GM12865 (cell line): Measurements from ENCODE around the gene CRYBB1.

Experiments
- DNase-seq: peaks from one replicate; pipeline ENCODE4 v3.0.0; 2010; ENCODE audit warnings: low read depth
- H3K4me3 ChIP-seq: 2 replicates; pipeline ENCODE4 v1.5.1; 2011; ENCODE audit warnings: mild to moderate bottlenecking, low read depth, low read length, control low read depth
- TF ChIP-seq, protein P1 (sequence below): IDR thresholded peaks from 2 replicates; pipeline ENCODE4 v1.5.1; 2011; ENCODE audit warnings: low read length, control low read depth, low read depth, inconsistent platforms; ENCODE audit not compliant: insufficient read depth; ENCODE audit errors: missing control alignments

CRYBB1 gene

DNA sequence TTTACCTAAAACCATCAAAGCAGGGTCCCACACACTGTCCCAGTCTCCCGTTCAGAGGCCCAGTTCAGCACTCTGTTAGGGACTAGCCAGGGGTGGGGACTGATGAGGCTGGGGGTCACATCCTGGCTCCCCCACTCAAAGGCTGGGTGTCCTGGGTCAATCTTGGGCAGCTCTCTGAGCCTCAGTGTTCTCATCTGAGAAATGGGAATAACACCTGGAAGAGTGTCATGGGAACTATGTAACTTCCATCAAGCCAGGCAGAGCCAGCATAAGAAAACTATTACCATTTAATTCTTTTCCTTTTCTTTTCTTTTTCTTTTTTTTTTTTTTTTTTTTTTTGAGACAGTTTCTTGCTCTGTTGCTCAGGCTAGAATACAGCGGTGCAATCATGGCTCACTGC lies 66.3 kb downstream of the CRYBB1 start:
- no peak overlapping the region for H3K4me3 ChIP-seq
- TF ChIP-seq, protein P1, sequence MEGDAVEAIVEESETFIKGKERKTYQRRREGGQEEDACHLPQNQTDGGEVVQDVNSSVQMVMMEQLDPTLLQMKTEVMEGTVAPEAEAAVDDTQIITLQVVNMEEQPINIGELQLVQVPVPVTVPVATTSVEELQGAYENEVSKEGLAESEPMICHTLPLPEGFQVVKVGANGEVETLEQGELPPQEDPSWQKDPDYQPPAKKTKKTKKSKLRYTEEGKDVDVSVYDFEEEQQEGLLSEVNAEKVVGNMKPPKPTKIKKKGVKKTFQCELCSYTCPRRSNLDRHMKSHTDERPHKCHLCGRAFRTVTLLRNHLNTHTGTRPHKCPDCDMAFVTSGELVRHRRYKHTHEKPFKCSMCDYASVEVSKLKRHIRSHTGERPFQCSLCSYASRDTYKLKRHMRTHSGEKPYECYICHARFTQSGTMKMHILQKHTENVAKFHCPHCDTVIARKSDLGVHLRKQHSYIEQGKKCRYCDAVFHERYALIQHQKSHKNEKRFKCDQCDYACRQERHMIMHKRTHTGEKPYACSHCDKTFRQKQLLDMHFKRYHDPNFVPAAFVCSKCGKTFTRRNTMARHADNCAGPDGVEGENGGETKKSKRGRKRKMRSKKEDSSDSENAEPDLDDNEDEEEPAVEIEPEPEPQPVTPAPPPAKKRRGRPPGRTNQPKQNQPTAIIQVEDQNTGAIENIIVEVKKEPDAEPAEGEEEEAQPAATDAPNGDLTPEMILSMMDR: no peak
- no peak for DNase-seq

DNA sequence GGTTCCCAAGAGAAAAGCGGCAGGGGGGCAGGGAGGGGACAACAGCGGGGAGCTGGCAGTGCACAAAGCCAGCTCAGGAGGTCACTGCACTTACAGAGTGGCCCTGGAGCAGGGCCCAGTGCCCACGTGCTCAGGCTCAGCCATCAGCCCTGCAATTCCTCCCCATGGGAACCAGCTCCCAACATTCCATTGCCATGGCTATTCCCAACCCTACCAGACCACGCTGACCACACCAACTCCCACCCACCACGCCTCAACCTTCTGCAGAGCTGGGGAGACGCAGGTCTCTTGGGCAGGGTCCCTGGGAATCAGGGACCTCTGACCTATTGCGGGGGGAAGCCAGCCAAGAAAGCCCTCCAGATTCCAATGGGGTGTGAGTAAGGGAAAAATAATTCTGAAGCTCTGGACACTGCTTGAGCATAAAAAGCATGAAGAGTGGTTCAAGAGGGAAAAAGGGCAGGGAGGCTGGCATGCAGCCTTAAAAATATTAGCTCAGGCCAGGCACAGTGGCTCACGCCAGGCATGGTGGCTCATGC lies 67.3 kb downstream of the CRYBB1 start:
- H3K4me3 ChIP-seq: no peak overlapping the region
- no peak for DNase-seq
- TF ChIP-seq, protein P1: no peak

DNA sequence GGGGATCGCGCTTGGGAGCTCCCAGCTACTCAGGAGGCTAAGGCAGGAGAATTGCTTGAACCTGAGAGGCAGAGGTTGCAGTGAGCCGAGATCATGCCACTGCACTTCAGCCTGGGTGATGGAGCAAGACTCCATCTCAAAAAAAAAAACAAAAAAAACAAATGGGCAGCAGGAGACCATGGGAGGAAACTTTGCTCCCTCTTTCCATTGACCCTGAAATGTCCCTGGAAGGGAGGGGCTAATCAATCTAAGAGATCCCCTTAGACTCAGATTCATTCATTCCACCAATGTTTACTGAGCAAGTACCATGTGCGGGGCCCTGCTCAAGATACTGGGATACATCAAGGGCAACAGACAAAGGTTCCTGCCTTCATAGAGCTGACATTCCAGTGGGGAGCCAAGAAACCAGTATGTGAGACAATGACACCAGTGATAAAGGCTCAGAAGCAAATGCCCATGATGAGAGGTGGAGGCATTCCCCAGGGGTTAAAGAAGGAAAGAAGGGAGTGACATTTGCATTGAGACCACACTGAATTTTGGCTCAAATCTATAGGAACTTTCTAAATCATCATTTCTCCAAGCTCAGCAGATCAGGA lies 67.8 kb downstream of the CRYBB1 start:
- DNase-seq: no peak
- no peak overlapping the region for H3K4me3 ChIP-seq
- TF ChIP-seq, protein P1: no peak
